Thoracic aorta (tissue), 2 donors: ENCODE results near the gene AHSG. TPM values are rescaled to one million over a fixed set of nuclear protein-coding genes. Genes with fewer than 3 reads are reported as not detected.

Experiments
- ATAC-seq: fragments of 150-250 bp; one replicate; pipeline ENCODE4 v1.8.0; 2017; ENCODE audit warnings: low read depth; ENCODE audit not compliant: insufficient number of reproducible peaks, low FRiP score
- DNase-seq: peaks from one replicate; pipeline ENCODE4 v3.0.0-alpha.2; 2020; ENCODE audit warnings: low spot score
- H3K27ac ChIP-seq, 2 donors: fragments of 200-600 bp; sonication (generic); 1 replicate in 1 of 2; 2 replicates in 1 of 2; pipeline ENCODE4 v1.5.1; 2016; ENCODE audit warnings: mild to moderate bottlenecking in 2 of 2, moderate library complexity in 2 of 2
- H3K27me3 ChIP-seq: fragments of 200-600 bp; sonication (generic); replicated peaks from 2 replicates; pipeline ENCODE4 v1.6.0; 2016; ENCODE audit warnings: mild to moderate bottlenecking; ENCODE audit not compliant: insufficient read depth
- H3K36me3 ChIP-seq: fragments of 200-600 bp; sonication (generic); one replicate; pipeline ENCODE4 v1.5.1; 2016
- H3K4me1 ChIP-seq, 2 donors: fragments of 200-600 bp; sonication (generic); 1 replicate in 1 of 2; 2 replicates in 1 of 2; pipeline versions ENCODE4 v1.5.1 to v1.6.0; 2016; ENCODE audit warnings: low read depth in 2 of 2, mild to moderate bottlenecking in 1 of 2; ENCODE audit not compliant: control insufficient read depth in 1 of 2
- H3K4me3 ChIP-seq: fragments of 200-600 bp; sonication (generic); 2 replicates; pipeline ENCODE4 v1.5.1; 2016; ENCODE audit warnings: mild to moderate bottlenecking
- H3K9me3 ChIP-seq: fragments of 200-600 bp; sonication (generic); 2 replicates; pipeline ENCODE4 v1.5.1; 2016
- CTCF ChIP-seq: fragments of 200-600 bp; sonication (generic); IDR thresholded peaks from one replicate; pipeline ENCODE4 v1.5.1; 2019; ENCODE audit warnings: antibody characterized with exemption
- total RNA-seq, 2 donors: library from RNA; depleted of rRNA; stranded (reverse); fragments of >200 nt; gene quantifications; one replicate each; pipeline versions ENCODE4 v1.1.0 to v1.2.3, GENCODE V29; 2016

The AHSG gene
- total RNA-seq, 2 donors from 2014 or later: not detected

GRCh38 chr3:186642014-186642413 lies 29.2 kb downstream of the AHSG start:
- H3K27me3 ChIP-seq: no peaks in the 10 kb centered on the region
- H3K27ac ChIP-seq: no peak overlapping the region
- no peaks in the 10 kb centered on the region for H3K36me3 ChIP-seq
- ATAC-seq (no peak), DNase-seq (no peak)
- TF ChIP-seq CTCF: no peak
- H3K4me3 ChIP-seq: no peak overlapping the region
- H3K4me1 ChIP-seq: peaks cover 4 to 23% of the 10 kb centered on the region in 2 donors
- H3K9me3 ChIP-seq: no peaks in the 10 kb centered on the region

GRCh38 chr3:186643493-186643892 lies 30.6 kb downstream of the AHSG start:
- TF ChIP-seq CTCF: no peak
- Histone ChIP-seq H3K27ac (no peak overlapping the region), H3K27me3 (no peaks in the 10 kb centered on the region), H3K4me1 (peaks cover 4 to 23% of the 10 kb centered on the region in 2 donors), H3K36me3 (no peaks in the 10 kb centered on the region), H3K9me3 (no peaks in the 10 kb centered on the region), H3K4me3 (no peak overlapping the region)
- no peak for DNase-seq
- ATAC-seq: no peak

- no peaks in the 10 kb centered on the region for H3K36me3 ChIP-seq
- ATAC-seq: no peak
- no peak for TF ChIP-seq CTCF
- H3K4me3 ChIP-seq: no peak overlapping the region
- no peaks in the 10 kb centered on the region for H3K9me3 ChIP-seq
- H3K27ac ChIP-seq: no peak overlapping the region
- no peaks in the 10 kb centered on the region for H3K27me3 ChIP-seq
- no peak for DNase-seq
- peaks cover 4 to 16% of the 10 kb centered on the region in 2 donors for H3K4me1 ChIP-seq
Observed at GRCh38 chr3:186644683-186645082, 31.8 kb downstream of the AHSG start.

- no peak for TF ChIP-seq CTCF
Observed at GRCh38 chr3:186646106-186646505, 33.2 kb downstream of the AHSG start.

GRCh38 chr3:186646841-186647240 lies 34.0 kb downstream of the AHSG start:
- no peaks in the 10 kb centered on the region for H3K4me1 ChIP-seq
- ATAC-seq (no peak), DNase-seq (no peak)
- no peak overlapping the region for H3K27ac ChIP-seq
- H3K4me3 ChIP-seq: no peak overlapping the region
- H3K27me3 ChIP-seq: no peaks in the 10 kb centered on the region
- TF ChIP-seq CTCF: no peak
- no peaks in the 10 kb centered on the region for H3K36me3 ChIP-seq
- no peaks in the 10 kb centered on the region for H3K9me3 ChIP-seq

More at GRCh38 chr3:186646106-186646505, 33.2 kb downstream of the AHSG start:
- no peak for DNase-seq
- Histone ChIP-seq H3K4me1 (peaks cover 0 to 2% of the 10 kb centered on the region in 2 donors), H3K9me3 (no peaks in the 10 kb centered on the region), H3K27ac (no peak overlapping the region), H3K36me3 (no peaks in the 10 kb centered on the region), H3K4me3 (no peak overlapping the region), H3K27me3 (no peaks in the 10 kb centered on the region)
- ATAC-seq: no peak
